ENCODE data around the gene KRTAP5-10.

DNA sequence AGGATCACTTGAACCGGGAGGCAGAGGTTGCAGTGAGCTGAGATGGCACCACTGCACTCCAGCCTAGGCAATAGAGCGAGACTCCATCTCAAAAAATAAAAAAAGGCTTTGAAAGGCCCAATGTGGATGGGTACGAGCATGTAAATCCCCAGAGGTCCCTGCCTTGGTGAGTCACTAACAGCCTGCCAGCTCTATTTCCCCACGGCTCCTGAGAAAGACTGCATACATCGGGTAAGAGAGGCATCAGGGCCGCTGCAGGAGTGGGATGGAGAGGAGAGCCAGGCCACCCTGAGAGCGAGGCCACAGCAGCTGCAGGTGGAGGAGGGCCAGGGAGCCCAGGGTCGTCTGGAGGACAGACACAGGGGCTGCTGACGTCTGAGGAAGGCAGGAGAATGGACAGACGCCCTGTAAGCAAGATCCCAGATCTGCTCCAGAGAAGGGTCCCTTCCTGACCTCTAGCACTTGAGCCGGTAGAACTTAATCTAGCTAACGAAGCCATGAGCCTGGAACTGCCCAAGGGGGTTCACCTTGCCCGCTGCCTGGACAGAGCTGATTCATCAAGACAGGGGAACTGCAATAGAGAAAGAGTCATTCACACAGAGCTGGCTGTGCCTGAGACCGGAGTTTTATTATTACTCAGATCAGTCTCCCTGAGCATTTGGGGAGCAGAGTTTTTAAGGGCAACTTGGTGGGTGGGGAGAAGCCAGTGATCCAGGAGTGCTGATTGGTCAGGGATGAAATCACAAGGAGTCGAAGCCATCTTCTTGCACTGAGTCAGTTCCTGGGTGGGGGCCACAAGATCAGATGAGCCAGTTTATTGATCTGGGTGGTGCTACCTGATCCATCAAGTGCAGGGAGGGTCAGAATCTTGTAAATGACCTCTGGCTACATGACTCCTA lies 22.2 kb upstream of the KRTAP5-10 start:
- TF ChIP-seq, protein P1, sequence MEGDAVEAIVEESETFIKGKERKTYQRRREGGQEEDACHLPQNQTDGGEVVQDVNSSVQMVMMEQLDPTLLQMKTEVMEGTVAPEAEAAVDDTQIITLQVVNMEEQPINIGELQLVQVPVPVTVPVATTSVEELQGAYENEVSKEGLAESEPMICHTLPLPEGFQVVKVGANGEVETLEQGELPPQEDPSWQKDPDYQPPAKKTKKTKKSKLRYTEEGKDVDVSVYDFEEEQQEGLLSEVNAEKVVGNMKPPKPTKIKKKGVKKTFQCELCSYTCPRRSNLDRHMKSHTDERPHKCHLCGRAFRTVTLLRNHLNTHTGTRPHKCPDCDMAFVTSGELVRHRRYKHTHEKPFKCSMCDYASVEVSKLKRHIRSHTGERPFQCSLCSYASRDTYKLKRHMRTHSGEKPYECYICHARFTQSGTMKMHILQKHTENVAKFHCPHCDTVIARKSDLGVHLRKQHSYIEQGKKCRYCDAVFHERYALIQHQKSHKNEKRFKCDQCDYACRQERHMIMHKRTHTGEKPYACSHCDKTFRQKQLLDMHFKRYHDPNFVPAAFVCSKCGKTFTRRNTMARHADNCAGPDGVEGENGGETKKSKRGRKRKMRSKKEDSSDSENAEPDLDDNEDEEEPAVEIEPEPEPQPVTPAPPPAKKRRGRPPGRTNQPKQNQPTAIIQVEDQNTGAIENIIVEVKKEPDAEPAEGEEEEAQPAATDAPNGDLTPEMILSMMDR (IDR thresholded peaks at IDR 0.05): no peak
- TF ChIP-seq POLR2A (IDR thresholded peaks at IDR 0.05): no peak
